B cell (primary cell): ENCODE measurements around the gene PDHA1. TPM values are rescaled to one million over a fixed set of nuclear protein-coding genes. Genes with fewer than 3 reads are reported as not detected.

Source experiments
- ATAC-seq: fragments of 200-7000 bp; cut with Tn5 transposase; one replicate; pipeline ENCODE4 v1.10.0; 2021; ENCODE audit warnings: low read depth, mild to moderate bottlenecking, moderate number of reproducible peaks, moderate library complexity
- CTCF ChIA-PET: fragments of 350-600 bp; sonication (Branson Sonifier 250); formaldehyde crosslinking; loops from one replicate; lab custom pipeline; 2021; ENCODE audit warnings: antibody characterized with exemption, inconsistent platforms; lab: Charles Lee
- POLR2A ChIA-PET: fragments of 350-600 bp; sonication (Branson Sonifier 250); formaldehyde crosslinking; loops from one replicate; lab custom pipeline; 2021; ENCODE audit warnings: antibody characterized with exemption; lab: Charles Lee
- DNase-seq: peaks from one replicate; pipeline ENCODE4 v3.0.0; 2013
- H2AFZ ChIP-seq: 2 replicates; pipeline ENCODE4 v1.6.1; 2012; ENCODE audit warnings: mild to moderate bottlenecking, low read depth, low read length; ENCODE audit not compliant: insufficient read depth, poor library complexity, severe bottlenecking
- H3K27ac ChIP-seq, 2 donors: 1 replicate in 1 of 2; 2 replicates in 1 of 2; pipeline ENCODE4 v1.5.1; 2012 to 2013; ENCODE audit warnings: low read length in 2 of 2, mild to moderate bottlenecking in 2 of 2, moderate library complexity in 1 of 2
- H3K27me3 ChIP-seq, 4 experiments: fragments of 200-600 bp in 1 of 4; sonication (generic) in 1 of 4; replicated peaks in 1 of 4; 1 replicate in 2 of 4; 2 replicates in 2 of 4; pipeline versions ENCODE4 v1.6.1 to v1.7.0; 2013 to 2016; ENCODE audit warnings: low read length in 3 of 4, mild to moderate bottlenecking in 2 of 4, mixed read lengths in 1 of 4, moderate library complexity in 1 of 4; ENCODE audit not compliant: insufficient read depth in 4 of 4, control insufficient read depth in 3 of 4; ENCODE audit errors: control extremely low read depth in 1 of 4
- H3K36me3 ChIP-seq, 2 experiments: replicated peaks in 1 of 2; 1 replicate in 1 of 2; 2 replicates in 1 of 2; pipeline versions ENCODE4 v1.6.1 to v1.7.1; 2013; ENCODE audit warnings: low read length in 1 of 2; ENCODE audit not compliant: insufficient read depth in 2 of 2, control insufficient read depth in 1 of 2; ENCODE audit errors: control extremely low read depth in 1 of 2, extremely low read depth in 1 of 2
- H3K4me1 ChIP-seq, 2 donors: fragments of 200-600 bp in 1 of 2; sonication (generic) in 1 of 2; 1 replicate in 1 of 2; 2 replicates in 1 of 2; pipeline versions ENCODE4 v1.5.1 to v1.6.1; 2013 to 2017; ENCODE audit warnings: low read length in 2 of 2; ENCODE audit not compliant: control insufficient read depth in 2 of 2, insufficient read depth in 2 of 2
- H3K4me2 ChIP-seq: replicated peaks from 2 replicates; pipeline ENCODE3; 2012; ENCODE audit warnings: mild to moderate bottlenecking, low read depth, low read length; ENCODE audit not compliant: poor library complexity, severe bottlenecking
- H3K4me3 ChIP-seq, 5 experiments: fragments of 200-600 bp in 1 of 5; sonication (generic) in 1 of 5; 1 replicate in 3 of 5; 2 replicates in 2 of 5; pipeline versions ENCODE4 v1.5.1 to v1.7.0; 2011 to 2016; ENCODE audit warnings: low read length in 4 of 5, mild to moderate bottlenecking in 4 of 5, low read depth in 2 of 5, control low read depth in 1 of 5, moderate library complexity in 1 of 5; ENCODE audit not compliant: insufficient read depth in 1 of 5; ENCODE audit errors: control extremely low read depth in 1 of 5, extremely low read depth in 1 of 5
- H3K79me2 ChIP-seq: fragments of 200-600 bp; sonication (generic); one replicate; pipeline ENCODE4 v1.6.0; 2016; ENCODE audit warnings: low read length; ENCODE audit not compliant: control insufficient read depth, insufficient read depth
- H3K9ac ChIP-seq: fragments of 200-600 bp; sonication (generic); 2 replicates; pipeline ENCODE4 v1.6.1; 2017; ENCODE audit warnings: mild to moderate bottlenecking, low read length, moderate library complexity
- H3K9me3 ChIP-seq, 3 donors: one replicate each; pipeline versions ENCODE4 v1.6.1 to v1.7.1; 2013; ENCODE audit warnings: low read length in 2 of 3; ENCODE audit not compliant: control insufficient read depth in 2 of 3, insufficient read depth in 1 of 3; ENCODE audit errors: control extremely low read depth in 1 of 3
- H4K20me1 ChIP-seq: 2 replicates; pipeline ENCODE4 v1.6.0; 2012; ENCODE audit warnings: mild to moderate bottlenecking, low read length; ENCODE audit not compliant: insufficient read depth, control insufficient read depth, poor library complexity, severe bottlenecking
- H3K27ac Mint-ChIP-seq: one replicate; pipeline ENCODE4 v1.8.0; 2021; ENCODE audit warnings: mixed read lengths
- H3K27me3 Mint-ChIP-seq: one replicate; pipeline ENCODE4 v1.8.0; 2021; ENCODE audit warnings: mixed read lengths
- H3K4me1 Mint-ChIP-seq: one replicate; pipeline ENCODE4 v1.8.0; 2021; ENCODE audit warnings: mixed read lengths
- H3K4me3 Mint-ChIP-seq: one replicate; pipeline ENCODE4 v1.8.0; 2021; ENCODE audit warnings: mixed read lengths
- H3K9me3 Mint-ChIP-seq: one replicate; pipeline ENCODE4 v1.8.0; 2022; ENCODE audit warnings: mixed read lengths; ENCODE audit not compliant: insufficient read depth
- CTCF ChIP-seq: fragments of 200-600 bp; IDR thresholded peaks from one replicate; pipeline ENCODE4 v1.8.0; 2022; ENCODE audit warnings: antibody characterized with exemption, mild to moderate bottlenecking
- EZH2 ChIP-seq: IDR thresholded peaks from 2 replicates; pipeline ENCODE4 v1.6.1; 2012; ENCODE audit warnings: borderline replicate concordance, low read depth, mild to moderate bottlenecking, moderate library complexity, low read length; ENCODE audit not compliant: insufficient read depth, poor library complexity, severe bottlenecking
- WGBS: methylation state at CpG from one replicate; pipeline ENCODE4 v1.1.5; 2013; ENCODE audit warnings: missing lambda C conversion rate; ENCODE audit not compliant: insufficient coverage; 5-methylcytosine and 5-hydroxymethylcytosine counted together
- intact Hi-C: fragments of 100-400 bp; cut with micrococcal nuclease; formaldehyde crosslinking; loops from one replicate; pipeline ENCODE4 v1.10.0; 2022
- polyA plus RNA-seq: library from polyadenylated mRNA; depleted of rRNA; stranded (reverse); fragments of >200 nt; gene quantifications from 2 replicates; pipeline ENCODE4 v1.2.3, GENCODE V29; 2012
- small RNA-seq: library from RNA; depleted of rRNA; stranded (forward); fragments of <200 nt; gene quantifications from one replicate; pipeline ENCODE3, GENCODE V24; 2012; ENCODE audit warnings: low replicate concordance, low read depth; ENCODE audit not compliant: insufficient read length
- total RNA-seq, 2 donors: library from RNA; stranded (reverse); fragments of 120-200 nt in 1 of 2; gene quantifications; 1 replicate in 1 of 2; 2 replicates in 1 of 2; pipeline versions ENCODE4 v1.2.3 to v1.2.4, GENCODE V29; 2013 to 2022

PDHA1 gene
- total and polyA plus RNA-seq, 2 donors (not counting 1 experiment from before 2014, with no cell fraction given): 82.4 to 106 TPM

GRCh38 chrX:19403696-19404095, 60.0 kb downstream of the PDHA1 start:
- ChIA-PET POLR2A (no interaction called here), CTCF (no interaction called here)
- Mint-ChIP-seq H3K4me1 (no peaks in the 10 kb centered on the region), H3K27me3 (peaks cover 7% of the 10 kb centered on the region), H3K4me3 (no peak overlapping the region), H3K9me3 (no peaks in the 10 kb centered on the region), H3K27ac (no peak overlapping the region)
- no peaks in the 10 kb centered on the region for H3K9me3 ChIP-seq
- ATAC-seq (no peak), DNase-seq (no peak)
- no peak overlapping the region for H3K27ac ChIP-seq
- H3K4me2 ChIP-seq: no peak overlapping the region
- H3K79me2 ChIP-seq: no peaks in the 10 kb centered on the region
- no peaks in the 10 kb centered on the region for H3K27me3 ChIP-seq
- TF ChIP-seq EZH2 (no peak), CTCF (no peak)
- H4K20me1 ChIP-seq: no peaks in the 10 kb centered on the region
- no peak overlapping the region for H3K9ac ChIP-seq
- H2AFZ ChIP-seq: no peak overlapping the region
- H3K4me1 ChIP-seq: no peaks in the 10 kb centered on the region
- no peaks in the 10 kb centered on the region for H3K36me3 ChIP-seq
- H3K4me3 ChIP-seq: no peak overlapping the region
- intact Hi-C loops: no loop called here

- Histone ChIP-seq H3K4me3 (no peak overlapping the region), H3K4me2 (no peak overlapping the region), H3K27me3 (no peaks in the 10 kb centered on the region), H3K9me3 (no peaks in the 10 kb centered on the region), H4K20me1 (no peaks in the 10 kb centered on the region), H2AFZ (no peak overlapping the region), H3K4me1 (no peaks in the 10 kb centered on the region), H3K36me3 (no peaks in the 10 kb centered on the region), H3K79me2 (no peaks in the 10 kb centered on the region), H3K9ac (no peak overlapping the region), H3K27ac (no peak overlapping the region)
- CTCF ChIA-PET: no interaction called here
- WGBS: no CpG with 5 or more reads among the region's 2 CpGs
- ATAC-seq: no peak
- Mint-ChIP-seq H3K4me3 (no peak overlapping the region), H3K27me3 (peaks cover 4% of the 10 kb centered on the region), H3K4me1 (no peaks in the 10 kb centered on the region), H3K9me3 (no peaks in the 10 kb centered on the region), H3K27ac (no peak overlapping the region)
- DNase-seq: no peak
- TF ChIP-seq EZH2 (no peak), CTCF (no peak)
- intact Hi-C loops: no loop called here
- POLR2A ChIA-PET: no interaction called here
Measured at GRCh38 chrX:19410259-19410658, 66.5 kb downstream of the PDHA1 start.

Small RNAs within 50 kb of the gene (small RNA-seq; reads per million reads assigned to genes)
- gene RF00019: not detected

Other genes starting within 250 kb of the PDHA1 start
- gene ADGRG2, start 221.5 kb upstream of the PDHA1 start, total RNA-seq: not detected in 2 replicates
- gene ADGRG2, start 221.5 kb upstream of the PDHA1 start, polyA plus RNA-seq: not detected in 2 replicates
- 0.24 TPM in 1 of 2 replicates, not detected in the other for gene MAP3K15, start 171.6 kb downstream of the PDHA1 start, total RNA-seq
- gene MAP3K15, start 171.6 kb downstream of the PDHA1 start, polyA plus RNA-seq: 0.13 TPM in 1 of 2 replicates, not detected in the other